Parathyroid adenoma (tissue), 2 donors: ENCODE results near the gene HINFP.
"Not testable (repeated sequence)": the region's sequence is repeated elsewhere in the genome, so short reads cannot be mapped to it uniquely, and the experiment has no call there.

Source experiments
- H2AFZ ChIP-seq: fragments of 300-600 bp; sonication (generic); one replicate; pipeline ENCODE4 v1.7.0; 2017; ENCODE audit warnings: antibody characterized with exemption, mild to moderate bottlenecking
- H3K27ac ChIP-seq: fragments of 300-600 bp; sonication (generic); one replicate; pipeline ENCODE4 v1.7.0; 2017
- H3K27me3 ChIP-seq: fragments of 300-600 bp; sonication (generic); one replicate; pipeline ENCODE4 v1.7.0; 2017; ENCODE audit warnings: low read length; ENCODE audit not compliant: control insufficient read depth, insufficient read depth
- H3K36me3 ChIP-seq: fragments of 300-600 bp; sonication (generic); one replicate; pipeline ENCODE4 v1.7.0; 2017; ENCODE audit warnings: low read length; ENCODE audit not compliant: control insufficient read depth, insufficient read depth
- H3K4me1 ChIP-seq: fragments of 300-600 bp; sonication (generic); one replicate; pipeline ENCODE4 v1.7.0; 2017; ENCODE audit warnings: control low read depth
- H3K4me2 ChIP-seq: fragments of 300-600 bp; sonication (generic); one replicate; pipeline ENCODE4 v1.7.0; 2017; ENCODE audit warnings: low read length
- H3K4me3 ChIP-seq: fragments of 300-600 bp; sonication (generic); one replicate; pipeline ENCODE4 v1.7.0; 2017; ENCODE audit warnings: low read depth, low read length
- H3K79me2 ChIP-seq: fragments of 300-600 bp; sonication (generic); one replicate; pipeline ENCODE4 v1.7.0; 2017; ENCODE audit warnings: control low read depth
- H3K9ac ChIP-seq: fragments of 300-600 bp; sonication (generic); one replicate; pipeline ENCODE4 v1.7.0; 2017; ENCODE audit warnings: mild to moderate bottlenecking
- H3K9me3 ChIP-seq: fragments of 300-600 bp; sonication (generic); one replicate; pipeline ENCODE4 v1.7.0; 2017; ENCODE audit warnings: low read length; ENCODE audit not compliant: control insufficient read depth
- TF ChIP-seq, protein P1 (sequence below): fragments of 300-600 bp; sonication (generic); IDR thresholded peaks from one replicate; pipeline ENCODE4 v1.7.0; 2017; ENCODE audit warnings: antibody characterized with exemption, mild to moderate bottlenecking
- donor health status: primary hyperparathyroidism.

HINFP gene

DNA sequence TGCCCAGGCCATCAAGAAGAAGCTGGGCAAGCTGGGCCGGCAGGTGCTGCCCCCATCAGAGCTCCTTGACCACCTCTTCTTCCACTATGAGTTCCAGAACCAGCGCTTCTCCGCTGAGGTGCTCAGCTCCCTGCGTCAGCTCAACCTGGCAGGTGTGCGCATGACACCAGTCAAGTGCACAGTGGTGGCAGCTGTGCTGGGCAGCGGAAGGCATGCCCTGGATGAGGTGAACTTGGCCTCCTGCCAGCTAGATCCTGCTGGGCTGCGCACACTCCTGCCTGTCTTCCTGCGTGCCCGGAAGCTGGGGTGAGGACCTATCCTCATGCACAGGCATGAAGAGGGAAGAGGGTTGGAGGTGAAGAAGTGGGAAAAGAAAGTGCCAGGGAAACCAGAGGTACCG lies 58.6 kb downstream of the HINFP start:
- TF ChIP-seq, protein P1, sequence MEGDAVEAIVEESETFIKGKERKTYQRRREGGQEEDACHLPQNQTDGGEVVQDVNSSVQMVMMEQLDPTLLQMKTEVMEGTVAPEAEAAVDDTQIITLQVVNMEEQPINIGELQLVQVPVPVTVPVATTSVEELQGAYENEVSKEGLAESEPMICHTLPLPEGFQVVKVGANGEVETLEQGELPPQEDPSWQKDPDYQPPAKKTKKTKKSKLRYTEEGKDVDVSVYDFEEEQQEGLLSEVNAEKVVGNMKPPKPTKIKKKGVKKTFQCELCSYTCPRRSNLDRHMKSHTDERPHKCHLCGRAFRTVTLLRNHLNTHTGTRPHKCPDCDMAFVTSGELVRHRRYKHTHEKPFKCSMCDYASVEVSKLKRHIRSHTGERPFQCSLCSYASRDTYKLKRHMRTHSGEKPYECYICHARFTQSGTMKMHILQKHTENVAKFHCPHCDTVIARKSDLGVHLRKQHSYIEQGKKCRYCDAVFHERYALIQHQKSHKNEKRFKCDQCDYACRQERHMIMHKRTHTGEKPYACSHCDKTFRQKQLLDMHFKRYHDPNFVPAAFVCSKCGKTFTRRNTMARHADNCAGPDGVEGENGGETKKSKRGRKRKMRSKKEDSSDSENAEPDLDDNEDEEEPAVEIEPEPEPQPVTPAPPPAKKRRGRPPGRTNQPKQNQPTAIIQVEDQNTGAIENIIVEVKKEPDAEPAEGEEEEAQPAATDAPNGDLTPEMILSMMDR, result no peak
- Histone ChIP-seq H3K4me3 (no peak overlapping the region), H3K4me2 (no peak overlapping the region), H3K79me2 (no peaks in the 10 kb centered on the region), H3K4me1 (no peaks in the 10 kb centered on the region), H2AFZ (no peak overlapping the region), H3K36me3 (no peaks in the 10 kb centered on the region), H3K27ac (no peak overlapping the region), H3K27me3 (no peaks in the 10 kb centered on the region), H3K9me3 (no peaks in the 10 kb centered on the region), H3K9ac (no peak overlapping the region)

DNA sequence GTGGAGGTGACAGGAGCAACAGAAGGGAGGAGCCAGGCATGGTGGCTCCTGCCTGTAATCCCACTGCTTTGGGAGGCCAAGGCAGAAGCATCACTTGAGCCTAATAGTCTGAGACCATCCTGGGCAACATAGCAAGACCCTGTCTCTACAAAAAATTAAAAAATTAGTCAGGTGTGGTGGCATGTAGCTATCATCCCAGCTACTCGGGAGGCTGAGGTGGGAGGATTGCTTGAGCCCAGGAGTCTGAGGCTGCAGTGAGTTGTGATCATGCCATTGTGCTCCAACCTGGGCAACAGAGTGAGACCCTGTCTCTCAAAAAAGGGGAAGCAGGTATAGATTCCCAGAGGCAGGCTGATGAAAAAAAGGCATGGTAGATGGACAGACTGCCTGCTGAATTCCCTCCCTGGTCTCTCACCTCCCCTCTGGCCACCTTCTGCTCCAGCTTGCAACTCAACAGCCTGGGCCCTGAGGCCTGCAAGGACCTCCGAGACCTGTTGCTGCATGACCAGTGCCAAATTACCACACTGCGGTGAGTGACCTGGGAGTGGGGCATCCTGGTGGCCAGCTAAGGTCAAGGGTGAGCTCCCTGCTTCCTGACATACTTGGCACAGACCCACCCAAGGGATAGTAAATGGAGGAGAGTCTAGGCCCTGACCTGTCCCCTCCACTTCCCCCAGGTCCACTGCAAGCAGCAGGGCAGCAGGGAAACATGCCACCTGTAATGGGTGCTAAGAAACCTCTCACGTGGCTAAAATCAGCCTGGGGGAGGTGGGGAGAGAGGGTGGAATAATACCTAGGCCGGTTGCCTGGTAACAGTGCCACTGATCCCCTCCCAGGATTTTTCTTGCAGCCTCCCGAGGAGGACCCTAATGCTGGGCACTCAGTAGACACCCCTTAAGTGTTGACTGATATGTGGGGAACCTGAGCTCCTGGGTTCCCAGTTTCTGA lies 59.6 kb downstream of the HINFP start:
- Histone ChIP-seq H3K9ac (no peak overlapping the region), H3K9me3 (no peaks in the 10 kb centered on the region), H3K4me1 (no peaks in the 10 kb centered on the region), H3K36me3 (no peaks in the 10 kb centered on the region), H3K4me2 (no peak overlapping the region), H3K27ac (no peak overlapping the region), H3K79me2 (no peaks in the 10 kb centered on the region), H3K27me3 (no peaks in the 10 kb centered on the region), H2AFZ (no peak overlapping the region), H3K4me3 (no peak overlapping the region)
- TF ChIP-seq, protein P1, result no peak

DNA sequence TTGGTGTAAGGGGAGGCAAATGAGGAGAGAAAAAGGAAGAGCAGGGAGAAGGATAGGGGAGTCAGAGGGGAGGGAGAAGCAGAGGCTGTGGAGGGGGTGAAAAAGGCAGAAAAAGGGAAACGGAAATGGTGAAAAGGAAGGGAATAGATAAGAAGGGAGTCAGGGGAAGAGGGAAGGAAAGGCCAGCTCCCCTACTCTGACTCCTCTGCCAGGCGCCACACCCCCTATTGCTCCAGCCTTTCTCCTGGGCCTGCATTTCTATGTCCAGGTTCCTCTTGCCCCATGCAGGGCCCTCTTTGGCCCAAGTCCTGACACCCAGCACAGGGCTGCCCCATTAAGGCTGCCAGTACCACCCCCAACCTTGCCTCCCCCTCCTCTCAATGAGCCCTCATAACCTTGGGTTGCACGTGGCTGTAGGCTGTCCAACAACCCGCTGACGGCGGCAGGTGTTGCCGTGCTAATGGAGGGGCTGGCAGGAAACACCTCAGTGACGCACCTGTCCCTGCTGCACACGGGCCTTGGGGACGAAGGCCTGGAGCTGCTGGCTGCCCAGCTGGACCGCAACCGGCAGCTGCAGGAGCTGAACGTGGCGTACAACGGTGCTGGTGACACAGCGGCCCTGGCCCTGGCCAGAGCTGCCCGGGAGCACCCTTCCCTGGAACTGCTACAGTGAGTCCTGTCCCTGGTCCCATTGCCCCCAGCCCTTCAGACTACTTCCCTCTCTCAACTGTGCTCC lies 60.5 kb downstream of the HINFP start:
- TF ChIP-seq, protein P1, result no peak

DNA sequence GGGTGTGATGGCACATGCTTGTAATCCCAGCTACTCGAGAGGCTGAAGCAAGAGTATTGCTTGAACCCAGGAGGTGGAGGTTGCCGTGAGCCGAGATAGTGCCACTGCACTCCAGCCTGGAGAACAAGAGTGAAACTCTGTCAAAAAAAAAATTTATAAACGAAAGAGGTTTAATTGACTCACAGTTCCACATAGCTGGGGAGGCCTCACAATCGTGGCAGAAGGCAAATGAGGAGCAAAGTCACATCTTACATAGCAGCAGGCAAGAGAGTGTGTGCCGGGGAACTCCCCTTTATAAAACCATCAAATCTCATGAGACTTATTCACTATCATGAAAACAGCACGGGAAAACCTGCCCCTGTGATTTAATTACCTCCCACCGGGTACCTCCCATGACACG lies 63.0 kb downstream of the HINFP start:
- H2AFZ ChIP-seq, H3K4me3 ChIP-seq, H3K27me3 ChIP-seq, H3K36me3 ChIP-seq, H3K79me2 ChIP-seq, H3K4me2 ChIP-seq, H3K27ac ChIP-seq, H3K9me3 ChIP-seq, H3K4me1 ChIP-seq, H3K9ac ChIP-seq: not testable (repeated sequence)

More for the DNA sequence above, 60.5 kb downstream of the HINFP start:
- Histone ChIP-seq H3K79me2 (no peaks in the 10 kb centered on the region), H3K36me3 (no peaks in the 10 kb centered on the region), H3K27ac (no peak overlapping the region), H3K27me3 (no peaks in the 10 kb centered on the region), H3K4me2 (no peak overlapping the region), H3K4me1 (no peaks in the 10 kb centered on the region), H3K4me3 (no peak overlapping the region), H3K9ac (no peak overlapping the region), H3K9me3 (no peaks in the 10 kb centered on the region), H2AFZ (no peak overlapping the region)
